Smooth muscle cell (in vitro differentiated cells): Measurements from ENCODE around the gene ERN2. TPM values are rescaled to one million over a fixed set of nuclear protein-coding genes. Genes with fewer than 3 reads are reported as not detected.

Experiments used
- DNase-seq: peaks from one replicate; lab custom pipeline; 2025; ENCODE audit not compliant: unreplicated experiment; lab: John Stamatoyannopoulos, UW
- H2AFZ ChIP-seq: fragments of 200-600 bp; sonication (generic); 2 replicates; pipeline ENCODE4 v1.6.0; 2016; ENCODE audit warnings: antibody characterized with exemption, low read depth, mild to moderate bottlenecking
- H3F3A ChIP-seq: fragments of 200-600 bp; sonication (generic); 2 replicates; pipeline ENCODE4 v1.6.0; 2017; ENCODE audit warnings: antibody characterized with exemption, low read depth
- H3K27ac ChIP-seq: fragments of 200-600 bp; sonication (generic); 2 replicates; pipeline ENCODE4 v1.5.1; 2016; ENCODE audit warnings: low read depth, mild to moderate bottlenecking
- H3K27me3 ChIP-seq: fragments of 200-600 bp; sonication (generic); 2 replicates; pipeline ENCODE4 v1.6.1; 2016; ENCODE audit warnings: low read depth, mild to moderate bottlenecking
- H3K36me3 ChIP-seq: fragments of 200-600 bp; sonication (generic); 2 replicates; pipeline ENCODE4 v1.5.1; 2016; ENCODE audit warnings: low read depth
- H3K4me1 ChIP-seq: fragments of 200-600 bp; sonication (generic); 2 replicates; pipeline ENCODE4 v1.5.1; 2016; ENCODE audit warnings: low read depth
- H3K4me2 ChIP-seq: fragments of 200-600 bp; sonication (generic); 2 replicates; pipeline ENCODE4 v1.6.0; 2016; ENCODE audit warnings: mild to moderate bottlenecking
- H3K4me3 ChIP-seq: fragments of 200-600 bp; sonication (generic); 2 replicates; pipeline ENCODE4 v1.5.1; 2016; ENCODE audit warnings: mild to moderate bottlenecking
- H3K79me2 ChIP-seq: fragments of 200-600 bp; sonication (generic); 2 replicates; pipeline ENCODE4 v1.6.0; 2016; ENCODE audit warnings: low read depth, mild to moderate bottlenecking
- H3K9ac ChIP-seq: fragments of 200-600 bp; sonication (generic); 2 replicates; pipeline ENCODE4 v1.6.0; 2016; ENCODE audit warnings: low read depth
- H3K9me3 ChIP-seq: fragments of 200-600 bp; sonication (generic); replicated peaks from 2 replicates; pipeline ENCODE4 v1.5.1; 2016; ENCODE audit warnings: low read depth
- H4K20me1 ChIP-seq: fragments of 200-600 bp; sonication (generic); 2 replicates; pipeline ENCODE4 v1.6.0; 2016; ENCODE audit warnings: low read depth
- CTCF ChIP-seq: fragments of 200-600 bp; sonication (generic); IDR thresholded peaks from 2 replicates; pipeline ENCODE4 v1.5.1; 2017; ENCODE audit warnings: borderline replicate concordance, mild to moderate bottlenecking, antibody characterized with exemption; ENCODE audit not compliant: insufficient read depth, poor library complexity, severe bottlenecking
- WGBS: methylation state at CpG from one replicate; pipeline ENCODE4 v1.1.7; 2016; ENCODE audit warnings: low lambda C conversion rate; 5-methylcytosine and 5-hydroxymethylcytosine counted together
- polyA plus RNA-seq: library from polyadenylated mRNA; unstranded; fragments of >200 nt; fragmentation: Nextera tagmentation; extraction: Ambion mirVana; gene quantifications from 2 replicates; pipeline ENCODE4 v1.2.1, GENCODE V29; 2016
- total RNA-seq: library from RNA; depleted of rRNA; stranded (reverse); fragments of >200 nt; gene quantifications from 2 replicates; pipeline ENCODE4 v1.2.3, GENCODE V29; 2014

The ERN2 gene
- total and polyA plus RNA-seq, 2 experiments from 2014 or later: not detected

DNA sequence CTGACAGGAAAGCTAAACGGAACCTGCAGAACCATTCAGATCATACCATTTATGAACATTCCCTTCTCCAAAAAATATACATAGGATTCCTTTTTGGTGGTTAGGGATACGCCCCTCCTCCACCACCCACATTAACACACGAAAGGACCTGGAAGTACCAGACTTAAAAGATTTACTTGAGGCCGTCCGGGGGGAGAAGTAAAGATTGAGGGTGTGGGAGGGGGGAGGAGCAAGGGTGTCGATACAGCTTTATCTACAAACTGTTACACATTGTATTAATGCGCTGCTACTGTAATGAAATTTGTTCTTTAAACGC lies 72.4 kb downstream of the ERN2 start:
- Histone ChIP-seq H3K79me2 (peaks cover 18% of the 10 kb centered on the region), H3K27me3 (no peaks in the 10 kb centered on the region), H3K4me1 (peaks cover 4% of the 10 kb centered on the region), H4K20me1 (no peaks in the 10 kb centered on the region), H3F3A (no peaks in the 10 kb centered on the region), H3K27ac (no peak overlapping the region), H3K4me3 (peak overlapping the region; percentile 56), H3K4me2 (peak overlapping the region; percentile 84), H3K9me3 (no peaks in the 10 kb centered on the region), H2AFZ (peak overlapping the region; percentile 85), H3K9ac (peak overlapping the region; percentile 80), H3K36me3 (no peaks in the 10 kb centered on the region)
- no peak for DNase-seq
- no peak for TF ChIP-seq CTCF
- WGBS: 41% methylated on average over 8 of the region's 8 CpGs

Other genes with a start within 250 kb of the ERN2 start
- gene GGA2, start 202.7 kb downstream of the ERN2 start, total RNA-seq: 27.7 and 42.5 TPM in 2 replicates
- gene GGA2, start 202.7 kb downstream of the ERN2 start, polyA plus RNA-seq: 32.2 TPM in 2 replicates
- gene EARS2, start 155.9 kb downstream of the ERN2 start, total RNA-seq: 14.3 and 32.8 TPM in 2 replicates
- gene EARS2, start 155.9 kb downstream of the ERN2 start, polyA plus RNA-seq: 13.0 and 22.8 TPM in 2 replicates
- 69.3 and 111 TPM in 2 replicates for gene UBFD1, start 155.5 kb downstream of the ERN2 start, total RNA-seq
- 31.9 and 35.5 TPM in 2 replicates for gene UBFD1, start 155.5 kb downstream of the ERN2 start, polyA plus RNA-seq
- gene NDUFAB1, start 116.9 kb downstream of the ERN2 start, total RNA-seq: 172 and 192 TPM in 2 replicates
- gene NDUFAB1, start 116.9 kb downstream of the ERN2 start, polyA plus RNA-seq: 223 and 252 TPM in 2 replicates
- gene PALB2, start 71.9 kb downstream of the ERN2 start, total RNA-seq: 3.8 and 4.6 TPM in 2 replicates
- 4.1 and 5.3 TPM in 2 replicates for gene PALB2, start 71.9 kb downstream of the ERN2 start, polyA plus RNA-seq
- 14.0 and 23.3 TPM in 2 replicates for gene DCTN5, start 71.8 kb downstream of the ERN2 start, total RNA-seq
- gene DCTN5, start 71.8 kb downstream of the ERN2 start, polyA plus RNA-seq: 20.2 and 22.6 TPM in 2 replicates
- gene PLK1, start 34.3 kb downstream of the ERN2 start, total RNA-seq: 3.1 and 29.7 TPM in 2 replicates
- 12.0 and 15.5 TPM in 2 replicates for gene PLK1, start 34.3 kb downstream of the ERN2 start, polyA plus RNA-seq
- not detected in 2 replicates for gene CHP2, start 41.8 kb upstream of the ERN2 start, total RNA-seq
- not detected in 2 replicates for gene CHP2, start 41.8 kb upstream of the ERN2 start, polyA plus RNA-seq
- 0.36 TPM in 1 of 2 replicates, not detected in the other for gene PRKCB, start 122.8 kb upstream of the ERN2 start, total RNA-seq
- 0.30 TPM in 1 of 2 replicates, not detected in the other for gene PRKCB, start 122.8 kb upstream of the ERN2 start, polyA plus RNA-seq